ENCODE measurements around the gene SLPI. TPM values are rescaled to one million over a fixed set of nuclear protein-coding genes. Genes with fewer than 3 reads are reported as not detected.

SLPI gene
- total and polyA plus RNA-seq, 4 donors, result 451 to 8,409 (median 1,806) TPM

- Histone ChIP-seq H3K36me3 (ENCODE audit: control insufficient read depth in 4 of 4, insufficient read depth in 4 of 4, low read length in 4 of 4) (no peaks in the 10 kb centered on the region), H3K4me3 (no peak overlapping the region), H3K9me3 (ENCODE audit: control insufficient read depth in 4 of 4, insufficient read depth in 3 of 4, low read length in 3 of 4) (no peaks in the 10 kb centered on the region), H3K27me3 (ENCODE audit: control insufficient read depth in 3 of 3, insufficient read depth in 3 of 3, low read length in 2 of 3) (peaks cover 0 to under 1% (median 0%) of the 10 kb centered on the region in 3 donors), H3K4me1 (ENCODE audit: control insufficient read depth in 5 of 5, insufficient read depth in 5 of 5, low read length in 5 of 5) (no peaks in the 10 kb centered on the region), H3K9ac (ENCODE audit: insufficient read depth in 1 of 2, low read length in 2 of 2) (no peak overlapping the region), H3K27ac (ENCODE audit: low read depth in 1 of 2, low read length in 1 of 2) (no peak overlapping the region)
- DNase-seq (no peak), ATAC-seq (ENCODE audit: insufficient read depth, low FRiP score) (no peak)
- WGBS, 2 donors, result 84 to 90% methylated on average over 3 of the region's 3 CpGs
- no peak for TF ChIP-seq CTCF (IDR thresholded peaks at IDR 0.05; ENCODE audit: control extremely low read depth, extremely low read depth)
Measured at GRCh38 chr20:45275338-45275737, 21.0 kb upstream of the SLPI start.

- H3K27me3 ChIP-seq (ENCODE audit: control insufficient read depth in 3 of 3, insufficient read depth in 3 of 3, low read length in 2 of 3), result no peaks in the 10 kb centered on the region
- peaks cover 0 to 2% (median 0%) of the 10 kb centered on the region in 5 donors for H3K4me1 ChIP-seq (ENCODE audit: control insufficient read depth in 5 of 5, insufficient read depth in 5 of 5, low read length in 5 of 5)
- no peak for TF ChIP-seq CTCF (IDR thresholded peaks at IDR 0.05; ENCODE audit: control extremely low read depth, extremely low read depth)
- WGBS, 2 donors, result 87 to 96% methylated on average over 4 of the region's 4 CpGs
- no peak overlapping the region for H3K27ac ChIP-seq (ENCODE audit: low read depth in 1 of 2, low read length in 1 of 2)
- H3K9ac ChIP-seq (ENCODE audit: insufficient read depth in 1 of 2, low read length in 2 of 2), result no peak overlapping the region
- no peaks in the 10 kb centered on the region for H3K36me3 ChIP-seq (ENCODE audit: control insufficient read depth in 4 of 4, insufficient read depth in 4 of 4, low read length in 4 of 4)
- H3K9me3 ChIP-seq (ENCODE audit: control insufficient read depth in 4 of 4, insufficient read depth in 3 of 4, low read length in 3 of 4), result no peaks in the 10 kb centered on the region
- DNase-seq, result no peak
- no peak overlapping the region for H3K4me3 ChIP-seq
- no peak for ATAC-seq (ENCODE audit: insufficient read depth, low FRiP score)
Measured at GRCh38 chr20:45269754-45270270, 15.4 kb upstream of the SLPI start.

- no peak overlapping the region for H3K4me3 ChIP-seq
- no peak overlapping the region for H3K9ac ChIP-seq (ENCODE audit: insufficient read depth in 1 of 2, low read length in 2 of 2)
- peaks cover 0 to 2% (median 0%) of the 10 kb centered on the region in 5 donors for H3K4me1 ChIP-seq (ENCODE audit: control insufficient read depth in 5 of 5, insufficient read depth in 5 of 5, low read length in 5 of 5)
- no peaks in the 10 kb centered on the region for H3K36me3 ChIP-seq (ENCODE audit: control insufficient read depth in 4 of 4, insufficient read depth in 4 of 4, low read length in 4 of 4)
- no peak overlapping the region for H3K27ac ChIP-seq (ENCODE audit: low read depth in 1 of 2, low read length in 1 of 2)
- 73 to 78% methylated on average over 3 of the region's 3 CpGs for WGBS, 2 donors
- DNase-seq, result no peak
- TF ChIP-seq CTCF (IDR thresholded peaks at IDR 0.05; ENCODE audit: control extremely low read depth, extremely low read depth), result no peak
- H3K9me3 ChIP-seq (ENCODE audit: control insufficient read depth in 4 of 4, insufficient read depth in 3 of 4, low read length in 3 of 4), result no peaks in the 10 kb centered on the region
- no peak for ATAC-seq (ENCODE audit: insufficient read depth, low FRiP score)
- H3K27me3 ChIP-seq (ENCODE audit: control insufficient read depth in 3 of 3, insufficient read depth in 3 of 3, low read length in 2 of 3), result peaks cover 0 to 2% (median 0%) of the 10 kb centered on the region in 3 donors
Measured at GRCh38 chr20:45269056-45269455, 14.7 kb upstream of the SLPI start.

GRCh38 chr20:45268531-45268930, 14.2 kb upstream of the SLPI start:
- Histone ChIP-seq H3K27ac (ENCODE audit: low read depth in 1 of 2, low read length in 1 of 2) (no peak overlapping the region), H3K36me3 (ENCODE audit: control insufficient read depth in 4 of 4, insufficient read depth in 4 of 4, low read length in 4 of 4) (no peaks in the 10 kb centered on the region), H3K4me3 (no peak overlapping the region), H3K9me3 (ENCODE audit: control insufficient read depth in 4 of 4, insufficient read depth in 3 of 4, low read length in 3 of 4) (no peaks in the 10 kb centered on the region), H3K9ac (ENCODE audit: insufficient read depth in 1 of 2, low read length in 2 of 2) (no peak overlapping the region), H3K4me1 (ENCODE audit: control insufficient read depth in 5 of 5, insufficient read depth in 5 of 5, low read length in 5 of 5) (peaks cover 0 to 2% (median 0%) of the 10 kb centered on the region in 5 donors), H3K27me3 (ENCODE audit: control insufficient read depth in 3 of 3, insufficient read depth in 3 of 3, low read length in 2 of 3) (peaks cover 0 to 2% (median 0%) of the 10 kb centered on the region in 3 donors)
- ATAC-seq (ENCODE audit: insufficient read depth, low FRiP score), result no peak
- 69 to 85% methylated on average over 3 of the region's 3 CpGs for WGBS, 2 donors
- no peak for DNase-seq
- TF ChIP-seq CTCF (IDR thresholded peaks at IDR 0.05; ENCODE audit: control extremely low read depth, extremely low read depth), result no peak
